ENCODE measurements around the gene ZFYVE28.

GRCh38 chr4:2378401-2378800 is 40.0 kb downstream of the ZFYVE28 start:
- TF ChIP-seq CTCF (IDR thresholded peaks at IDR 0.05) (no peak), POLR2A (IDR thresholded peaks at IDR 0.05) (no peak)

Measured in Peyer's patch (tissue), 4 donors.